Measurements from ENCODE around the gene SYT1. TPM values are rescaled to one million over a fixed set of nuclear protein-coding genes. Genes with fewer than 3 reads are reported as not detected.

SYT1 gene
- total RNA-seq, 2 donors from 2014 or later: 6.1 to 11.5 TPM

DNA sequence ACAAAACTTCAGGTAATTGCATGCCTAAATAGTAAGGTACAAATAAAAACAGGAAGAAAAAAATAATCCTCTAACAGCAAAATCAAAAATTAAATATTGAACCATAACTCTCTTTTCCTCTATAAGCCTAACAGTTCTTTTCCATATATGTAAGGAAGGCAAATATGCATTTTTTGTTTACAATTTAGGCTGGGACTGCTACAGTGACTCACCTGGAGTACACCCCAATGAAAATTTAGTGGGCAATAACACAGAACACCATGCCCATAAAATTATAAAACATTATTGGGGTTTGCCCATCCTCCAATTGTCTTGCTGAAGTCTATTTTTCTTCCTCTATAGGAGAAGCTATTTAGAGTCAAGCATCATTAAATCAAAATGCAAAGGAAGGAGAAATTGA, 549.2 kb downstream of the SYT1 start:
- intact Hi-C loops (cut with DNase I): loop anchor here (5.0 to 10.0 kb wide), 2 partner anchors 134 to 861 kb away; no protein-coding TSS in a partner anchor
- Histone ChIP-seq H3K4me3 (no peak overlapping the region), H3K27ac (peak overlapping the region in 1 of 2 donors; percentile 33), H3K36me3 (no peaks in the 10 kb centered on the region), H3K27me3 (replicated peaks; ENCODE audit: insufficient read depth) (no peaks in the 10 kb centered on the region), H3K4me1 (replicated peaks) (peaks cover 8% of the 10 kb centered on the region), H3K9me3 (no peaks in the 10 kb centered on the region)
- DNase-seq (ENCODE audit: low spot score): no peak
- TF ChIP-seq POLR2A (IDR thresholded peaks at IDR 0.05): no peak

DNA sequence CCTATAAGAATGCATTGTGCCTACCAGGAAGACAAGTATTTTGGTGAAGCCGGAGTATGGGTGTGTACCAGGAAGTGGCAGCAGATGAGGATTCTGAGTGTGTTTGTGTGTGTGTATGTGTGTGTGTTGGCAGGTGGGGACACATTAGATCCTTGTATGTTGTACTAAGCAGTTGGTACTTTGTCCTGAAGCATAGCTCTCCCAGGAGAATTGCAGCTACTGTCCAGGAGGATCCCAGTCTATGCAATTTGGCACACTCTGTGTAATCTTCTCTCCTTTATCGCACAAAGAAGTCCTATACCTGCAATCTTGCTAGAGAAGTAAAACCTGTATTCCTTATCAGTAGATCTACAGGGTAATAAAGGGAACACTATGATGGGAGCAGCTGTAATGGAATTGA, 549.7 kb downstream of the SYT1 start:
- intact Hi-C loops (cut with DNase I): loop anchor here (5.0 to 10.0 kb wide), 2 partner anchors 133 to 861 kb away; no protein-coding TSS in a partner anchor
- no peak for DNase-seq (ENCODE audit: low spot score)
- Histone ChIP-seq H3K9me3 (no peaks in the 10 kb centered on the region), H3K27me3 (replicated peaks; ENCODE audit: insufficient read depth) (no peaks in the 10 kb centered on the region), H3K36me3 (no peaks in the 10 kb centered on the region), H3K4me3 (no peak overlapping the region), H3K27ac (peak overlapping the region; percentile 33 to 35), H3K4me1 (replicated peaks) (peaks cover 8% of the 10 kb centered on the region)
- 50% methylated on average over 2 of the region's 2 CpGs for WGBS
- TF ChIP-seq CTCF (IDR thresholded peaks at IDR 0.05) (no peak), POLR2AphosphoS5 (IDR thresholded peaks at IDR 0.05) (no peak)

DNA sequence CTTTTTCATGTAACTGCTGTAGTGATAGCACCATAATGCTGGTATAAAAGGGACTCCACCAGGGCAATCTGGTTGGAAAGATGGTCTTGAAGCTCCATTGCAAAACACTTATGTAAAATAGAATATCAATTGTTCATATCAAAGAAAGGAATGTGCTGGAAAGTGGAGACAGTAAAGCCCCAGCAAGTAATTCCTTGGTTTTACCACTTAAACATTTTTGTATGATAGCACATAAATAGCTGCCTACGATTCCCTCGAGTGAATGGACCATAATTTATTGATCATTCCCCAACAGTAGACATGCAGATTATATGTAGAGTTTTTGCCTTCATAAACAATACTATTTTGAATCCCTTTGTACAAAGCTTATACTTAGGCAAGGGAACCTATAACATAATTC, 550.7 kb downstream of the SYT1 start:
- no peak for TF ChIP-seq POLR2AphosphoS5 (IDR thresholded peaks at IDR 0.05)
- TF ChIP-seq POLR2A (IDR thresholded peaks at IDR 0.05): no peak
- TF ChIP-seq CTCF (IDR thresholded peaks at IDR 0.05): no peak
- peak overlapping the region; percentile 12 to 62 for H3K27ac ChIP-seq
- no peak overlapping the region for H3K4me3 ChIP-seq
- 40% methylated on average over 2 of the region's 2 CpGs for WGBS
- no peaks in the 10 kb centered on the region for H3K36me3 ChIP-seq
- H3K27me3 ChIP-seq (replicated peaks; ENCODE audit: insufficient read depth): no peaks in the 10 kb centered on the region
- no peak for DNase-seq (ENCODE audit: low spot score)
- peaks cover 11% of the 10 kb centered on the region for H3K4me1 ChIP-seq (replicated peaks)
- H3K9me3 ChIP-seq: no peaks in the 10 kb centered on the region
- intact Hi-C loops (cut with DNase I): loop anchor here (10.0 kb wide), 1 partner anchor 859 kb away; no protein-coding TSS in a partner anchor

DNA sequence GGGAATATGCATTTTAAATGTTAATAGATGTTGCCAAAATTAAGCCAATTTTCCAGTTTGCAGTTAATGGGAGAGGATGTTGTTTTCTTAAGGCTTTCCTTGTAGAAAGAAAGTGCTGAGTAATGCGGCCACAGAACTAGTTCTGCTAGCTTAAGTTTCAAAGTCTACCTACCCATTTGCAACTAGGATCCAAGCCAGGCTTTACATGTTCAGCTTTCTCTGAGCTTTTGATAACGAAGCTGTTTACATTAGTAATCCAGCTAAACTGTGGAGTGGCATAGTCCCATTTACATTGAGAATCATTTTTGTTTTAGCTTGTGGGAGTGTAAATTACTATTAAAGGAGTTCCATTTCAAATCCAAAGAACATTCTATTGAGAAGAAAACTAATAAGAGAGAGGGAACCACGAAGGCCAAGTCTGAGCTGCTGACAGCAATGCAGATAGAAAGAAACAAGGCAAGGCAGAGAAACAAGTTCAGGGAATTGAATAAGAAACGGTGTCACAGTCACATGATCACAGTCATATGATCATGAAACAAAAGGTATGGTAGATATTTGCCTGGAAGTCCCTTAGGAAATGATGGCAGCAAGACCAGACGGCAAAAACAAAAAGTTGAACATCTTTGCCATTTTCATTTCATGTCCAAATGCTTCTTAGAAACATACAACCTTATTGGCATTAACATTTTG, 551.3 kb downstream of the SYT1 start:
- peaks cover 11% of the 10 kb centered on the region for H3K4me1 ChIP-seq (replicated peaks)
- no peak for TF ChIP-seq CTCF (IDR thresholded peaks at IDR 0.05)
- no peak for TF ChIP-seq POLR2A (IDR thresholded peaks at IDR 0.05)
- TF ChIP-seq POLR2AphosphoS5 (IDR thresholded peaks at IDR 0.05): no peak
- intact Hi-C loops (cut with DNase I): loop anchor here (10.0 kb wide), 1 partner anchor 859 kb away; no protein-coding TSS in a partner anchor
- H3K36me3 ChIP-seq: no peaks in the 10 kb centered on the region
- peak; percentile 52 for DNase-seq (ENCODE audit: low spot score)
- no peak overlapping the region for H3K4me3 ChIP-seq
- WGBS: 46% methylated on average over 5 of the region's 5 CpGs
- no peaks in the 10 kb centered on the region for H3K9me3 ChIP-seq
- H3K27me3 ChIP-seq (replicated peaks; ENCODE audit: insufficient read depth): no peaks in the 10 kb centered on the region
- peak overlapping the region; percentile 12 to 62 for H3K27ac ChIP-seq

DNA sequence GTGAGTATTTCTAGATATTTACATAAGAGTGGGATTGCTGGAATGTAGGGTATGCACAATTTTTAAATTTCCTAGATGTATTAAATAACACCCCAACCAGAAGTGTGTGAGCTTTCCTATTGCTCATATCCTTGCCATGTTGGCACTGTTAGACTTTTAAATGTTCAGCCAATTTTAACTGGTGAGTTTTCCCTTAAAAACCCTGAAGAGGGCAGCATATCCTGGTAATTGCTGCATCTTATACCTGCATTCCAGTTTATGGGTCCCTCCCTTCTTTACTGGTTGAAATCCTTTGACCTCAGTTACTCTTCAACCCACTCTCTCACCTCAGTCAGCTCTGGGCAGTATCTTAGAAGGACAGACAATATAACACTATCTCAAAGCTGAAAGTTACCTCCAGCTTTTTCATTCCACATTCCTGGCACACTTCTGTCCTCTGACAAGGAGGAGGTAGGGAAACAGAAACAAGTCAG, 555.6 kb downstream of the SYT1 start:
- Histone ChIP-seq H3K27me3 (replicated peaks; ENCODE audit: insufficient read depth) (no peaks in the 10 kb centered on the region), H3K4me1 (replicated peaks) (peaks cover 3% of the 10 kb centered on the region), H3K27ac (peak overlapping the region; percentile 36 to 40), H3K4me3 (no peak overlapping the region), H3K36me3 (no peaks in the 10 kb centered on the region), H3K9me3 (no peaks in the 10 kb centered on the region)
- DNase-seq (ENCODE audit: low spot score): peak; percentile 22
- intact Hi-C loops (cut with DNase I): loop anchor here (5.0 kb wide), 1 partner anchor 272 kb away; the partner anchor contains the start of gene PAWR
- TF ChIP-seq POLR2AphosphoS5 (IDR thresholded peaks at IDR 0.05) (peak; percentile 44), CTCF (IDR thresholded peaks at IDR 0.05) (peak in 3 of 4 experiments; percentile 42 to 69 (median 57)), POLR2A (IDR thresholded peaks at IDR 0.05) (no peak)

Measured in prostate gland (tissue), 2 donors.